NB4 (cell line): ENCODE results near the gene SLC52A3.

Experiments used
- CTCF ChIP-seq: IDR thresholded peaks from one replicate; pipeline ENCODE4 v1.5.1; 2012; ENCODE audit warnings: low read depth, low read length
- MYC ChIP-seq: IDR thresholded peaks from 2 replicates; pipeline ENCODE4 v1.6.1; 2011; ENCODE audit warnings: low read depth, low read length
- POLR2A ChIP-seq: IDR thresholded peaks from 2 replicates; pipeline ENCODE4 v1.6.1; 2011; ENCODE audit warnings: mild to moderate bottlenecking; ENCODE audit not compliant: insufficient read length; ENCODE audit errors: extremely low read depth
- TF ChIP-seq, protein P1 (sequence below): IDR thresholded peaks from 2 replicates; pipeline ENCODE4 v1.6.1; 2011; ENCODE audit warnings: low read depth, low read length

- no peak for TF ChIP-seq POLR2A
- no peak for TF ChIP-seq CTCF
- TF ChIP-seq, protein P1, sequence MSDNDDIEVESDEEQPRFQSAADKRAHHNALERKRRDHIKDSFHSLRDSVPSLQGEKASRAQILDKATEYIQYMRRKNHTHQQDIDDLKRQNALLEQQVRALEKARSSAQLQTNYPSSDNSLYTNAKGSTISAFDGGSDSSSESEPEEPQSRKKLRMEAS = no peak
- TF ChIP-seq MYC = no peak
Observed at GRCh38 chr20:730005-730404, 38.3 kb downstream of the SLC52A3 start.
